Measurements from ENCODE around the gene CDH12. TPM values are rescaled to one million over a fixed set of nuclear protein-coding genes. Genes with fewer than 3 reads are reported as not detected.

The CDH12 gene
- not detected for total RNA-seq

GRCh38 chr5:22852807-22853660 lies at the start of gene CDH12:
Gene CDH12, minus strand, starts transcription at chr5:22853344.
- no peak for TF ChIP-seq EP300 (IDR thresholded peaks at IDR 0.05)
- TF ChIP-seq POLR2A (IDR thresholded peaks at IDR 0.05; ENCODE audit: low read depth), result no peak
- TF ChIP-seq, protein P1, sequence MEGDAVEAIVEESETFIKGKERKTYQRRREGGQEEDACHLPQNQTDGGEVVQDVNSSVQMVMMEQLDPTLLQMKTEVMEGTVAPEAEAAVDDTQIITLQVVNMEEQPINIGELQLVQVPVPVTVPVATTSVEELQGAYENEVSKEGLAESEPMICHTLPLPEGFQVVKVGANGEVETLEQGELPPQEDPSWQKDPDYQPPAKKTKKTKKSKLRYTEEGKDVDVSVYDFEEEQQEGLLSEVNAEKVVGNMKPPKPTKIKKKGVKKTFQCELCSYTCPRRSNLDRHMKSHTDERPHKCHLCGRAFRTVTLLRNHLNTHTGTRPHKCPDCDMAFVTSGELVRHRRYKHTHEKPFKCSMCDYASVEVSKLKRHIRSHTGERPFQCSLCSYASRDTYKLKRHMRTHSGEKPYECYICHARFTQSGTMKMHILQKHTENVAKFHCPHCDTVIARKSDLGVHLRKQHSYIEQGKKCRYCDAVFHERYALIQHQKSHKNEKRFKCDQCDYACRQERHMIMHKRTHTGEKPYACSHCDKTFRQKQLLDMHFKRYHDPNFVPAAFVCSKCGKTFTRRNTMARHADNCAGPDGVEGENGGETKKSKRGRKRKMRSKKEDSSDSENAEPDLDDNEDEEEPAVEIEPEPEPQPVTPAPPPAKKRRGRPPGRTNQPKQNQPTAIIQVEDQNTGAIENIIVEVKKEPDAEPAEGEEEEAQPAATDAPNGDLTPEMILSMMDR (IDR thresholded peaks at IDR 0.05), result no peak
- TF ChIP-seq POLR2AphosphoS5 (IDR thresholded peaks at IDR 0.05), result no peak
- H3K27ac ChIP-seq (replicated peaks in 1 of 4), result no peak within 1 kb of the TSS
- DNase-seq (ENCODE audit: extremely low spot score), result no peak
- H3K4me1 ChIP-seq, result peaks cover 0 to 12% (median 10%) of the 10 kb centered on the region in 4 donors
- WGBS, result 7% methylated on average over 31 of the region's 31 CpGs
- peaks cover 0 to 30% (median 4%) of the 10 kb centered on the region in 4 donors for H3K27me3 ChIP-seq
- H3K36me3 ChIP-seq, result no peaks in the 10 kb centered on the region
- intact Hi-C loops (cut with DNase I), result no loop called here
- peak within 1 kb of the TSS; percentile 22 to 41 (median 36) for H3K4me3 ChIP-seq
- H3K9me3 ChIP-seq, result no peaks in the 10 kb centered on the region

- no peaks in the 10 kb centered on the region for H3K36me3 ChIP-seq
- H3K27me3 ChIP-seq, result no peaks in the 10 kb centered on the region
- 100% methylated on average over 4 of the region's 5 CpGs for WGBS
- H3K4me3 ChIP-seq, result no peak overlapping the region
- H3K9me3 ChIP-seq, result no peaks in the 10 kb centered on the region
- DNase-seq (ENCODE audit: extremely low spot score), result no peak
- H3K27ac ChIP-seq (replicated peaks in 1 of 4), result no peak overlapping the region
- TF ChIP-seq EP300 (IDR thresholded peaks at IDR 0.05) (no peak), POLR2AphosphoS5 (IDR thresholded peaks at IDR 0.05) (no peak), POLR2A (IDR thresholded peaks at IDR 0.05; ENCODE audit: low read depth) (no peak)
- TF ChIP-seq, protein P1 (IDR thresholded peaks at IDR 0.05), result no peak
- no peaks in the 10 kb centered on the region for H3K4me1 ChIP-seq
- intact Hi-C loops (cut with DNase I), result no loop called here
These were observed 48.7 kb upstream of the CDH12 start for GRCh38 chr5:22901885-22902284.

DNA sequence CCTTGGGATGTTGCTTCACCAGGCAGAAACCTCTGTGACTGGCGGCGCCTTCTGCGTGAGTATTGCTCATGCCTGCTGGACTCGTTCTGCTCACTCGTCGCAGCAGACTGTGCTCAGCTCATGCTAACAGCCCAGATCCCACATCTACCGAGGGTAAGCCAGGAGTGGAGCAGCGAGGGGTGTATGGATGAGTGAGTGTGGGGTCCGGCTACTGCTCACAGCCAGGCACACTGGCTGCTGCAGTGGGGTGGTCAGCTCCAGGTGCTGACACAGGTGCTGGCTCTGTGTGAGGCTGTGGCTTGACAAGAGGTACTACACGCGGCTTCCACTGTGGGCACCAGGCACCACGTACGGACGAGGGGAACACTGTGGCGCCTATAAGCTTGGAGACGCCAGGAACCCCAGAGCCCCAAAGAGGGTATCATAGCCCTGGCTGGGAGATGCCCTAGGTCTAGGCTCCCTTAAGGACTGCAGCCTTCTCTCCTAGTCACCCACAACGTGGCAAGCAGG lies 47.7 kb upstream of the CDH12 start:
- Histone ChIP-seq H3K27ac (replicated peaks in 1 of 4) (no peak overlapping the region), H3K36me3 (no peaks in the 10 kb centered on the region), H3K9me3 (no peaks in the 10 kb centered on the region), H3K4me1 (no peaks in the 10 kb centered on the region), H3K27me3 (no peaks in the 10 kb centered on the region), H3K4me3 (no peak overlapping the region)
- intact Hi-C loops (cut with DNase I), result no loop called here
- WGBS, result 94% methylated on average over 11 of the region's 17 CpGs
- DNase-seq (ENCODE audit: extremely low spot score), result no peak
- TF ChIP-seq, protein P1 (IDR thresholded peaks at IDR 0.05), result no peak
- TF ChIP-seq EP300 (IDR thresholded peaks at IDR 0.05) (no peak), POLR2AphosphoS5 (IDR thresholded peaks at IDR 0.05) (no peak), POLR2A (IDR thresholded peaks at IDR 0.05; ENCODE audit: low read depth) (no peak)

GRCh38 chr5:22899341-22899740 lies 46.2 kb upstream of the CDH12 start:
- Histone ChIP-seq H3K36me3 (no peaks in the 10 kb centered on the region), H3K9me3 (no peaks in the 10 kb centered on the region), H3K27ac (replicated peaks in 1 of 4) (no peak overlapping the region), H3K4me1 (no peaks in the 10 kb centered on the region), H3K4me3 (no peak overlapping the region), H3K27me3 (no peaks in the 10 kb centered on the region)
- DNase-seq (ENCODE audit: extremely low spot score), result no peak
- TF ChIP-seq, protein P1 (IDR thresholded peaks at IDR 0.05), result no peak
- TF ChIP-seq EP300 (IDR thresholded peaks at IDR 0.05), result no peak
- no peak for TF ChIP-seq POLR2A (IDR thresholded peaks at IDR 0.05; ENCODE audit: low read depth)
- no peak for TF ChIP-seq POLR2AphosphoS5 (IDR thresholded peaks at IDR 0.05)
- WGBS, result 88% methylated on average over 8 of the region's 8 CpGs
- intact Hi-C loops (cut with DNase I), result no loop called here
